NCI-H1417 (cell line): ENCODE results near the gene MYDGF.

Experiments
- DNase-seq, 3 experiments: peaks; one replicate each; lab custom pipeline; 2025; lab: John Stamatoyannopoulos, UW

The MYDGF gene

GRCh38 chr19:4640247-4641000 is 29.7 kb downstream of the MYDGF start:
- peak in 2 of 3 experiments; percentile 41 to 74 for DNase-seq

DNA sequence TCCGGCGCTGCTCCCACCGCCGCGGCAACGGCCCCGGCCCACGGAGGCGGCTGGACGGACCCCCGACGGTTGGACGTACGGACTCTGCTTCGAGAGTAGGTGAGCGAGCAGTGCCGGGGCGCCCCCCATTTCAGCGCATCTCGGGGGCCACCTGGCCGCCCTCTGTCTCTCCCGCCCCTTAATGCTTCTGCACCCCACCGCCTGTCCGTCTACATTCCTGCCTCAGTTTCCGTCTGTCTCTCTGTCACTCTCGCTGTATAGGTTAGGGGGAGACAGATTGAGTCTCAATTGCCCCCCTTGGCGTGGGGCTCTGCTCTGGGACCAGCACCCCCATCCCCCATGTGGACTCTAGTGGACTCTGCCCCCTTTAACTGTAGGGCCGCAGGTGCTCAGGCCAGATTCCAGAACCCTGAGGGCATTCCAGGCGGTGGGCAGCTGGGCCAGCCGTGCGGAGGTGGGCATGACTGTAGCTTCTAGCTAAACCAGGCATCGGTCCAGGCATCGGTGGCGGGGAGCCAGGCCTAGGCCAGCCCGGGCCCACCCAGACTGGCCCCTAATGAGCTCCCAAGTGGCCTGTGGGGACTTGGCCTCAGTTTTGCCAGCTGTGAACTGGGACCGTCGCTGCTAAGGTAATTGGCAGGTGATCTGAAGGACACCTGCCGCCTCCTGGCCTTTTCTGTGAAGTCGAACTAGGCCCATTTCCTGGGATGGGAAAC is 30.5 kb downstream of the MYDGF start:
- peak in 2 of 3 experiments; percentile 59 to 66 for DNase-seq

GRCh38 chr19:4638828-4639530 is 31.2 kb downstream of the MYDGF start, which contains the start of gene TNFAIP8L1:
Gene TNFAIP8L1, plus strand, starts transcription at chr19:4639516. Its CDS starts 12,354 bp downstream, at chr19:4651870.
- DNase-seq, result peak; percentile 94 to 97 (median 97)

DNA sequence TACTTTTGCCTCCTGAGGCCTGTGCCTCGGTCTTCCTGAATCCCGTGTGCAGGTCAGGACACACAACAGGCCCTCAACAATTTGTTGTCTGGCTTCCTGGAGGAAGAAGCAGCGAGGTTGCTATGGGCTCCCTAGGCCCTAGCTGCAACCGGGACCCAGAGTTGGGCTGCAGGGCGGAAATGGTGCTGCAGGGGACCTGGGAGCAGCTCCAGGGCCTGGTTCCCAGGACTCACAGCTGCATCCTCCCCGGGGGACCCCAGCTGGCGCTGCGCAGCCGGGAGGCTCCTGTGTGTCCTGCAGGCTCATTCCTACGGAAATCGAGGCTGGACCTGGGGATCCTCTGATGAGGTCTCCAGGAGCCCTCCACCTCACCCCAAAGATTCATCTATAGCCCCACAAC is 31.8 kb downstream of the MYDGF start:
- no peak for DNase-seq

- no peak for DNase-seq
These were observed 33.4 kb downstream of the MYDGF start for GRCh38 chr19:4636761-4637160.

DNA sequence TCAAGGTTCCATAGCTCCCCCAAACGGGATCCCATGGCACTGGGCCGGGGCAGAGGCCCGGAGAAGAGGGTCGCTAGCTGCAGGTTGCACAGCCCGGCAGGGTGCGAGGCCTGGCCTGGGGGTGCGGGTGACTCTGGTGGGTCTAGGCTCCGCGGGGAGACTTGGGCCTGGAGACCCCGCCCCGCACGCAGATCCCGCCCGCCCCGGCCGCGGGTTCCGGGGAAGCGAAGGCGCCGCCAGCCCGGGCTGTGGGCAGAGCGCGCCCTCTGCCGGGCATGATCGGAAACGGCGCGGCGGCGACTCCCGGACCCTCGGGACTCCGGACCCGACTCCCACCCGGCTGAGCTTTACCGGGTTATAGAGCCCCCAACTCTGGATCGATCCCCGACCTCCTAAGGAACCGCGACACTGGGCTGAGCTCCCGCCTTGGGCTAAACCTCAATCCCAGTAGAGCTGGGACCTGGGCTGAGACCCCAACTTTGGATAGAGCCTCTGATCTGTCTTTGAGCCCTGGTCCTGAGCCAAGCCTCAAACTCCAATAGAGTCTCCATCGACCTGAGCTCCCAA is 33.9 kb downstream of the MYDGF start:
- peak; percentile 60 to 73 (median 62) for DNase-seq

- no peak for DNase-seq
These were observed 34.4 kb downstream of the MYDGF start for GRCh38 chr19:4635754-4636116.

- DNase-seq, result peak; percentile 33 to 62 (median 53)
These were observed 36.8 kb downstream of the MYDGF start for GRCh38 chr19:4633140-4633967.

- DNase-seq, result peak in 1 of 3 experiments; percentile 48
These were observed 45.3 kb downstream of the MYDGF start for GRCh38 chr19:4624733-4625362.

GRCh38 chr19:4624301-4624700 is 45.8 kb downstream of the MYDGF start:
- peak in 2 of 3 experiments; percentile 22 to 77 for DNase-seq

DNA sequence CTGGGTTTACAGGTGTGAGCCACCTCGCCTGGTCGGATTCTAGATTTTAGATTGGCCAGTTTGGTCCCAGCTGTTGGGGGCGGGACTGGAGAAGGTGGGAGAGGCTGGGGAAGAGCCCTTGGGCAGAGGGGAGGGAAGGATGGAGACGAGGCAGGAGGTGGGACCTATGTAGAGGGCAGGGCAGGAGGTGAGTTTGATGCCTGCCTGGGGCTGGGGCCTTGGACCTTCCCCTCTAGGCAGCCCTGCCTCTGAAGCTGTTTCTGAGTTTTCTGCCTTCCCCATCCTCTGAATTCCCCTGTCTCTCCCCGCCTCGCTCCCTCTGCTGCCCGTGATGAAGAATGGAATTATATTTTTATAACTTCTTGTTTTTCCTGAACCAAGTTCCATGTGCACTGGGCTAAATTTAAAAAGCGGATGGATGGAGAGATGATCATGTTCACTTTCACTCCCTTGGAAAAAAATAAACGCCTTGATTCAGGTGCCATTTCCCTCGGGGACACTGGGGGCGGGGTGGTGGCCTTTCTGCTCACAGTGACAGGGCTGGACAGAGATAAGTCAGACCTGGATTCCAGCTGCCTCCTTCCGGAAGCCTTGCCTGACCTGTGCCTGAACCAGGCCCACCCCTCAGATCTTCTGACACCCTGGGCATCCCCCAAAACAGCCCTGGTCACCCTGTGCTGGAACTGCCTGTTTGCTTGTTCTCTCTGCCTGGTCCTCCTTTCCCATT is 47.3 kb downstream of the MYDGF start:
- peak in 2 of 3 experiments; percentile 25 to 58 for DNase-seq

DNA sequence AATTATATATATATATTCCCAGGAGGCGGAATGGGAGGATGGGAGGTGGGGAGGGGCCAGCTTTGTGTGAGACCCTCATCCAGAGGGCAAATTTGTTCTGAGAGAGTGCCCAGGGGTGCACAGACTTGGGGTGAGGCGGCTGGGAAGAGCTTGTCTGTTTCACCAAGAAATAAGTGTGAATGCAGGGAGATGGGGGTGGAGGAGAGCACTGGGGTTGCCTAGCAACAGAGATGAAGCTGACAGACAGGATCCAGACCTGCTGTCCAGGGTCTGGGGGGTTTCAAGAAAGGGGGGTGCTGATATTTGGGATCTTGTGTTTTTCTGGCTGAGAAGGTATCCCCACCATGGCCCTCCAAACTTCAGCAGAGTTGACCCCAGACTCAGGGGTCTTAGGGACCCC is 49.5 kb downstream of the MYDGF start:
- DNase-seq, result peak in 1 of 3 experiments; percentile 53

DNA sequence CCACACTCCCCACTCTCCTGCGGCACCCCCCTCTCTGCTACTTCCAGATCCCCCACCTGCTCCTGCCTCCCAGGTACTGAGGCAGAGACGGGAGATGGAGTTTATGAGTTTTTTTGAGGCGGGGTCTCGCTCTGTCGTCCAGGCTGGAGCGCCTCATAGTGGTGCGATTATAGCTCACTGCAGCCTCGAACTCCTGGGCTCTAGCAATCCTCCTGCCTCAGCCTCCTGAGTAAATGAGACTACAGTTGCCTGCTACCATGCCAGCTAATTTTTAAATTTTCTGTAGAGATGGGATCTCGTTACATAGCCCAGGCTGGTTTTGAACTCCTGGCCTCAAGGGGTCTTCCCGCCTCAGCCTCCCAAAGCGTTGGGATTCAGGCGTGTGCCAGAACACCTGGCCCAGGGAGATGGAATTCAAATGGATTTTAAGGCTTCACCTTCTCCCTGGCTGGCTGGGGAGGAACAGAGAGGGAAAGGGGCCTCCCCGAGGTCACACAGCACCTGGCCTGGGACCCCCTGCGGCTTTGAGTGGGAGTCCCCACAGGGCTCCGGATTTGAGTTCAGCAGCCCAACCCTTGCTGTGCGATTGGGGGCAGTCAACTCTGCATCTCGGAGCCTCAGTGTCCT is 50.4 kb downstream of the MYDGF start:
- DNase-seq, result no peak

DNA sequence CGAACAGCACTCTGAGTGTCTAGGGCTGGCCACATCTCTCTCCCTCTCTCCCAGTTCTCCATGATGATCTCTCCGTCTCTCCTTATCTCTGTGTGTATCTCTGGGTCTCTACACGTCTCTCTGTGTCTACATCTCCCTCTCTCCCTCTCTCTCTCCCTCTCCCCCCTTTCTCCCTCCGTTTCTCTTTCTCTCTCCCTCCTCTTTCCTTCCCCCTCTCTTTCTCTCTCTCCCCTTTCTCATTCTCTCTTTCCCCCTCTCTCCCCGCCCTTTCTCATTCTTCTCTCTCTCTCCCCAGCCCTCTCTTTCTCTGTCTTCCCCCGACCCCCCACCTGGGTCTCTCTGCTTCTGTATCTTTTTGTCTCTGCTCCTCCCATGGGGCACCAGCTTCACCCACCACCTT is 52.1 kb downstream of the MYDGF start:
- no peak for DNase-seq

DNA sequence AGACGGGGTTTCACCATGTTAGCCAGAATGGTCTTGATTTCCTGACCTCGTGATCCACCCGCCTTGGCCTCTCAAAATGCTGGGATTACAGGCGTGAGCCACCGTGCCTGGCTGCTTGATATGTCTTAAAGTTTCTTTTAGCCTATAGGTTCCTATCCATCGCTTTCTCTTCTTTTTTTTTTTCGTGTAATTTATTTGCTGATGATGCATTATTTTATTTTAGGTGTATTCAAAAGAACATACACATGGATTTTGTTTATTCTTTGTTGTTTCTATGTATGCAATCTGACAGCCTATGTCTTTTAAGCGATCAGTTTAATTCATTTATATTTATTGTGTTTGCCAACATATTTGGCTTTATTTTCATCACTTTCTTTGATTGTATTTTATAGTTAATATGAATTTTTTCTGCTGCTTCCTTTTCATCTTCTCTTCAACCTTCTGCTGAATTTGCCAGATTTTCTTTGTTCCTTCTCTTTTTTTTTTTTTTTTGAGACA is 56.8 kb downstream of the MYDGF start:
- no peak for DNase-seq

DNA sequence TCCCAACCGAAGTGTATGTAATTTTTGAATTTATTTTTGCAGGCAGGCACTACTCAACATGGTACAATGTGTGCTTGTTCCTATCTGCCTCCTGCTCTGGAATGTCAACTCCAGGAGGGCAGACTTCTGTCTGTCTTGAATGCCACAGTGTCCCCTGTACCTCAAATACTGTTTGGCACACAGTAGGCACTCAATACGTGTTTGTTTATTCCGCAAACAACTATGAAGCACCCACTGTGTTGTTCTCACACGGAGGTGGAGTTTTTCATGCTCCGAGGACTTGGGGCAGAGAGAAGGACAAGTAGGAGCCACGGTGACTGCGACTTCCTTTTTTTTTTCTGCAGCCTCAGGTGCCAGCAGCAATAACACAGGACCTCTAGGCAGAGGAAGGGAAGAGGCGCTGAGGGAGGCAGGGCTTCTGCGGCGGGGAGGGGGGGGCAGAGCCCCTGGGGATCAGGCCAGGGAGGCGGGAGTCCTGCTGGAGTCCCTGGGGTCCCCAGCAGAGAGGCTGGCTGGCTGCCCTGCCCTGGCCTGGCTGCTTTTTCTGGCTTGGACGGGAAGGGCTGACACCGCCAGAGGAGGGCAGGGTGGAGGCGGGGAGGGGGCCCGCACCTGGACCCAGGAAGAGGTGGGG is 60.1 kb downstream of the MYDGF start:
- DNase-seq, result peak in 2 of 3 experiments; percentile 43 to 54
